T-helper 17 cell (primary cell): ENCODE measurements around the gene RNF7. TPM values are rescaled to one million over a fixed set of nuclear protein-coding genes. Genes with fewer than 3 reads are reported as not detected.
"Not testable (repeated sequence)": the region's sequence is repeated elsewhere in the genome, so short reads cannot be mapped to it uniquely, and the experiment has no call there.

Experiments used
- ATAC-seq: fragments of 150-1000 bp; cut with Tn5 transposase; 2 replicates; pipeline ENCODE4 v1.10.0; 2021; ENCODE audit warnings: mild to moderate bottlenecking, moderate library complexity
- DNase-seq, 3 donors: peaks; one replicate each; pipeline versions ENCODE4 v3.0.0 to v3.0.0-alpha.2; 2020 to 2021
- H3K9me3 ChIP-seq: one replicate; pipeline ENCODE4 v1.7.0; 2013; ENCODE audit warnings: low read length, mild to moderate bottlenecking; ENCODE audit not compliant: control insufficient read depth, poor library complexity, severe bottlenecking
- H3K27ac Mint-ChIP-seq: one replicate; pipeline ENCODE4 v1.8.0; 2022; ENCODE audit warnings: mild to moderate bottlenecking, moderate library complexity, mixed read lengths
- H3K27me3 Mint-ChIP-seq: one replicate; pipeline ENCODE4 v1.8.0; 2022; ENCODE audit warnings: mixed read lengths
- H3K36me3 Mint-ChIP-seq: one replicate; pipeline ENCODE4 v1.8.0; 2022; ENCODE audit warnings: low read depth, mixed read lengths
- H3K4me1 Mint-ChIP-seq: one replicate; pipeline ENCODE4 v1.8.0; 2022; ENCODE audit warnings: mild to moderate bottlenecking, mixed read lengths
- H3K4me3 Mint-ChIP-seq: one replicate; pipeline ENCODE4 v1.8.0; 2022; ENCODE audit warnings: mild to moderate bottlenecking, moderate library complexity, mixed read lengths
- total RNA-seq, 4 donors: library from RNA in 2 of 4; stranded (reverse) in 2 of 4; gene quantifications; one replicate each; pipeline ENCODE4 v1.2.3 and lab custom pipeline; 2022 to 2026

The RNF7 gene
- total RNA-seq: 10 to 100 TPM; 58.3 to 68.2 TPM
- 44.4 to 48.3 reads per million in 2 donors for total RNA-seq (lab: John Stamatoyannopoulos, UW)

DNA sequence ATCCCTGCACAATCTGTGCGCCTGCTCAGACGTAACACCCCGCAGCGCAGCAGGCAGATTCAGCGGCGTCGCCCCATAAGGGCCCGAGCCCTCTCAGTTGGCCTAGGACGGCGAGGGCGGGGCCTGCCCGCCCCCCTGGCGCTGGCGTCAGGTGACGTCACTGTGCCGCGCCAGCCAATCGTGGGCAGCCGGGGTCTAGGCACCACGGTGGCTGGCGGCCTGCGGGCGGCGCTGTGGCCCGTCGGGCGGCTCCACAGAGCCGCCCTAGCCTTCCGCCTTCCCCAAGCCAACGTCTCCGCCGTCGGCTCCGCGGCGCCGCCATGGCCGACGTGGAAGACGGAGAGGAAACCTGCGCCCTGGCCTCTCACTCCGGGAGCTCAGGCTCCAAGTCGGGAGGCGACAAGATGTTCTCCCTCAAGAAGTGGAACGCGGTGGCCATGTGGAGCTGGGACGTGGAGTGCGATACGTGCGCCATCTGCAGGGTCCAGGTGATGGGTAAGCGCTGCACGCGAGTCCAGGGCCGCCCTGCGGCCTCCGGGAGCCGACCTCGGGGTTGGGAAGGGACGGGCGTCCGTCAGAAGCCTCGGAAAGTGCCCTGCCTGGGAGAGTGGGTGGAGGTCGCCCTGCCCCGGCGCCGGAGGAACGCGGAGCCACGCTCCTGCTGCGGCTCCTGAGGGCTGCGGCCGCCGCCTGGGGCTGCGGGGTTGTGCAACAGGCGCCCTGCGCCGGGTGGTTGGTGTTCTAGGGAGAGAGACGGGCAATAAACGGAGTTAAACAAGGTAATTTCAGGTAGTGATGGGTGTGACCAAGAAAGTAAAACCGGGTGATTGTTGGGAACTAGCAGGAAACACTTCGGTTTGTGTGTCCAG, at the start of gene RNF7:
Gene RNF7 (plus strand): TSS at position 277 of the 869 bp plus-strand sequence. CDS start 44 bp downstream, at position 321.
- H3K9me3 ChIP-seq: no peaks in the 10 kb centered on the region
- ATAC-seq: peak; percentile 94
- Mint-ChIP-seq H3K36me3 (peaks cover 6% of the 10 kb centered on the region), H3K27ac (peak within 1 kb of the TSS; percentile 96), H3K4me1 (peaks cover 31% of the 10 kb centered on the region), H3K4me3 (peak within 1 kb of the TSS; percentile 99), H3K27me3 (no peaks in the 10 kb centered on the region)
- DNase-seq: peak; percentile 97 to 98 (median 98)

GRCh38 chr3:141690431-141691072, 47.5 kb upstream of the RNF7 start:
- no peaks in the 10 kb centered on the region for H3K27me3 Mint-ChIP-seq
- H3K4me3 Mint-ChIP-seq: no peak overlapping the region
- peaks cover 8% of the 10 kb centered on the region for H3K4me1 Mint-ChIP-seq
- no peaks in the 10 kb centered on the region for H3K9me3 ChIP-seq
- no peak for DNase-seq
- H3K27ac Mint-ChIP-seq: no peak overlapping the region
- no peak for ATAC-seq
- no peaks in the 10 kb centered on the region for H3K36me3 Mint-ChIP-seq

- H3K27me3 Mint-ChIP-seq, H3K9me3 ChIP-seq, H3K27ac Mint-ChIP-seq, ATAC-seq, H3K36me3 Mint-ChIP-seq, H3K4me1 Mint-ChIP-seq, H3K4me3 Mint-ChIP-seq, DNase-seq: not testable (repeated sequence)
Observed at GRCh38 chr3:141691471-141691870, 46.6 kb upstream of the RNF7 start.

DNA sequence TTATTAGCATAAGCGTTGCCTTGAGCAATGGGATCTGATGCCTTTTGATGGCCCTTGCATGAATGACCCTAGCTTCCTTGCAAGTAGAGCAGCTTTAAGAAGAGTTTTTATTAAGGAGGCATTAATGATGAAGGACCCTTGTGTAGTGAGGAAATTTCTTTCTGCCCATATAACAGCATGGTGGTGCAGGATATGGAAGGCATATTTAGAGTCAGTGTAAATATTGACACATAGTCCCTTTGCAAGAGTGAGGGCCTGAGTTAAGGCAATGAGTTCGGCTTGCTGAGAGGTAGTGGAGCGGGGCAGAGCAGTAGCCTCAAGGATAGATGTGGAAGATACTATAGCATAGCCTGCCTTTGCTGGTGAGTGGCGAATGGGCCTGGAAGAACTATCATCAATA, 45.1 kb upstream of the RNF7 start:
- ATAC-seq, H3K36me3 Mint-ChIP-seq, H3K27ac Mint-ChIP-seq, DNase-seq, H3K27me3 Mint-ChIP-seq, H3K4me1 Mint-ChIP-seq, H3K9me3 ChIP-seq, H3K4me3 Mint-ChIP-seq: not testable (repeated sequence)

- no peak for ATAC-seq
- no peaks in the 10 kb centered on the region for H3K9me3 ChIP-seq
- H3K27ac Mint-ChIP-seq: no peak overlapping the region
- no peak for DNase-seq
- H3K27me3 Mint-ChIP-seq: peaks cover 10% of the 10 kb centered on the region
- no peak overlapping the region for H3K4me3 Mint-ChIP-seq
- peaks cover 3% of the 10 kb centered on the region for H3K36me3 Mint-ChIP-seq
- H3K4me1 Mint-ChIP-seq: peaks cover 3% of the 10 kb centered on the region
Observed at GRCh38 chr3:141699324-141699723, 38.8 kb upstream of the RNF7 start.

DNA sequence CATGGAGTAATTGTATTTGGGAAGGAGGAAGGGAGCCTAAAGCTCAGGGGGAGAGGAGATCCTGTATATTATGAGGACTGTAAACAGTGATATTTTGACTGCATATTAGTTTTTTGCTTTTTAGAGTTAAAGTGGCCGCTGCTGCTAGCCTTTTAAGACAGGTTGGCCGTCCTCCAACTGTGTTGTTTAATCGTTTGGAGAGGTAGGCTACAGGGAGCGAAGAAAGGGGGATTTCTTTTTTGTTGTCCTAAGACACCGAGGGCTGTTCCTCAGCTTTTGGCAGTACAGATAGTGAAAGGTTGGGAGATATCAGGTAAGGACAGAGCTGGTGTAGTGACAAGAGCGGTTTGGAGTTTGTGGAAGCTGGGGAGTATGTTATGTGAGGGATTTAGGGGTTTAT, 38.2 kb upstream of the RNF7 start:
- Mint-ChIP-seq H3K27ac (no peak overlapping the region), H3K4me3 (no peak overlapping the region), H3K4me1 (peaks cover 3% of the 10 kb centered on the region), H3K36me3 (peaks cover 3% of the 10 kb centered on the region), H3K27me3 (peaks cover 10% of the 10 kb centered on the region)
- H3K9me3 ChIP-seq: no peaks in the 10 kb centered on the region
- DNase-seq: no peak
- ATAC-seq: no peak

- not testable (repeated sequence) for H3K4me1 Mint-ChIP-seq
Observed at GRCh38 chr3:141703367-141703766, 34.7 kb upstream of the RNF7 start.

DNA sequence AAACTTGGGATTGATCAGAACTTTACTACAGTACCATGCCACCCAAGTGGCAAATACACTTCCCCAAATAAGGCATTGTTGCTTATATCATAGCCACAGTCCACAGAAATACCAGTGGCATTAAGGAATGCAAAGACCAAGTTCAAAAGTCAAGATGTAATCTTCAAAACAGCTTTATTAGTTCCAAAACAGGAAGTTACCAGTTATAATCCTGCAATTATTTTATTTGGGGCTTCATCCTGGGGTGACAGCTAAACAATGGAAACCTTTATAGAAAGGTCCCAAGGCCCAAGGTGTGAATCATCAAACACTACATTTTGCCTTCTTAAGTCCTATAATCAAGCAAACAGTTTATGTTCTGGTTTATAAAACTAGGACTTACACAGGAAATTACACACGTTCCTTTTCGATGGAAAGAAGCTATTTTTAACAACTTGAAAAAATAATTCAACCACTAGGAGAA, 30.3 kb upstream of the RNF7 start:
- H3K4me3 Mint-ChIP-seq: no peak overlapping the region

More at GRCh38 chr3:141703367-141703766, 34.7 kb upstream of the RNF7 start:
- H3K27me3 Mint-ChIP-seq: peaks cover 10% of the 10 kb centered on the region
- H3K27ac Mint-ChIP-seq, ATAC-seq, H3K36me3 Mint-ChIP-seq, DNase-seq, H3K4me3 Mint-ChIP-seq, H3K9me3 ChIP-seq: not testable (repeated sequence)

DNA sequence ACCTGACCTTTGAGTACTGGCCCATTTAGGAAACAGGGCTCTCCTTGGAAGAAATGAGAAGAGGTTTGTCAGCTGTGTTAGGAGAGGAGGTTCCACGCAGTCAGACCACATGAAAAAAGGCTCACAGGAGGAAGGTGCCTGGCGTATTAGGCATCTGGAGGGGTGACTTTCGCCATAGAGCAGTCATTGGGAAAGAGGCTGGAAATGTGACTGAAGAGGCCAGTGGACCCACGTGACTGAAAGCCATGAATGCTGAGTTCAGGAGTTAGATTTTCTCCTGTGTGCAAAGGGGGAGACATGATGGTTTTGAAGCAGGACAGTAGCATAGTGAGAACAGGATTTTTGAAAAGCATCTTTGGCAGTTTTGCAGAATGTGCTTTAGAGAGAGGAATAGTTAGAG, 29.7 kb upstream of the RNF7 start:
- ATAC-seq (no peak), DNase-seq (no peak)
- no peak overlapping the region for H3K4me3 Mint-ChIP-seq
- peaks cover 1% of the 10 kb centered on the region for H3K4me1 Mint-ChIP-seq
- H3K36me3 Mint-ChIP-seq: no peaks in the 10 kb centered on the region
- no peaks in the 10 kb centered on the region for H3K9me3 ChIP-seq
- H3K27ac Mint-ChIP-seq: no peak overlapping the region
- H3K27me3 Mint-ChIP-seq: no peaks in the 10 kb centered on the region

More for the DNA sequence above, 30.3 kb upstream of the RNF7 start:
- Mint-ChIP-seq H3K36me3 (no peaks in the 10 kb centered on the region), H3K4me1 (peaks cover 3% of the 10 kb centered on the region), H3K27me3 (no peaks in the 10 kb centered on the region), H3K27ac (no peak overlapping the region)
- DNase-seq: no peak
- ATAC-seq: no peak
- H3K9me3 ChIP-seq: no peaks in the 10 kb centered on the region

GRCh38 chr3:141709126-141709770, 28.9 kb upstream of the RNF7 start:
- no peaks in the 10 kb centered on the region for H3K9me3 ChIP-seq
- Mint-ChIP-seq H3K27me3 (no peaks in the 10 kb centered on the region), H3K4me3 (no peak overlapping the region), H3K4me1 (no peaks in the 10 kb centered on the region), H3K27ac (no peak overlapping the region), H3K36me3 (no peaks in the 10 kb centered on the region)
- ATAC-seq (no peak), DNase-seq (no peak)

GRCh38 chr3:141710121-141710520, 28.0 kb upstream of the RNF7 start:
- Mint-ChIP-seq H3K4me3 (no peak overlapping the region), H3K36me3 (no peaks in the 10 kb centered on the region), H3K27ac (no peak overlapping the region), H3K27me3 (no peaks in the 10 kb centered on the region), H3K4me1 (no peaks in the 10 kb centered on the region)
- DNase-seq (no peak), ATAC-seq (no peak)
- H3K9me3 ChIP-seq: no peaks in the 10 kb centered on the region

DNA sequence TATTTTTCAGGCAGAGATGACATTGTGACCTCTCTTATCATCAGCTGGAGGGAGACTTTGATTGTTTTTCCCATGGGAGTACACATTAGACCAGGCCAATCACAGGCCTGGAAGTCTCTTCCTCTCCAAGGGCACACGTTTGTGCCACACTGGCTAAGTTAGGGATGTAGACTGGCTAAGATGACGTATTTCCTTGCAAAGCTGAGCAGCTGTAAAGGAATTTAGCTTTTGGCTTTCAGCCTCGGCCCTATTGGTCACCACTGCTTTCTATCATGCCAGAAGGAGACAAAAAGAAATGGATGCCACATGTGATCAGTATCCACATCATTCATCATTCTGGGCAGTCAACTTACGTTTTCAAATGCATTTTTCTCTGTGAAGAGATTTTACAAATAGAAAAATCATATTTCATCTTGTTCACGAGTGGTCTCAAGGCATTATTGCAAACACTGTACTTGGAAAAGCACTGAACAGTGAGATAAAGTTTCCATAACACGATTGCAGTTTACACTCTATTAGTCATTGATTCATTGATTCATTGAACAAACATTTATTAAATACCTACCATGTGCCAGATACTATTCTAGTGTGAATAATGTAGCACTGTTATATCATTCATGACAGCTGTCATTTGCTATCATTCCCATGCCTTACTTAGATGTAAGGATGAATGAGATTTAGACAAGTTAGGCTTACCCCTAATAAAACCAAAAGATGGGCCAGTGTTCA, 27.0 kb upstream of the RNF7 start:
- Mint-ChIP-seq H3K4me3 (no peak overlapping the region), H3K27ac (no peak overlapping the region), H3K4me1 (no peaks in the 10 kb centered on the region), H3K36me3 (no peaks in the 10 kb centered on the region), H3K27me3 (no peaks in the 10 kb centered on the region)
- ATAC-seq: no peak
- no peak for DNase-seq
- H3K9me3 ChIP-seq: no peaks in the 10 kb centered on the region

GRCh38 chr3:141714671-141715070, 23.4 kb upstream of the RNF7 start:
- ATAC-seq (no peak), DNase-seq (no peak)
- Mint-ChIP-seq H3K27ac (no peak overlapping the region), H3K4me1 (no peaks in the 10 kb centered on the region), H3K36me3 (peaks cover 2% of the 10 kb centered on the region), H3K27me3 (peaks cover 11% of the 10 kb centered on the region), H3K4me3 (no peak overlapping the region)
- no peaks in the 10 kb centered on the region for H3K9me3 ChIP-seq
